Measurements from ENCODE around the gene DLG1.

- TF ChIP-seq SAFB (IDR thresholded peaks at IDR 0.05; ENCODE audit: borderline replicate concordance, low read depth, low read length) = no peak
- TF ChIP-seq KDM1A (IDR thresholded peaks at IDR 0.05) = no peak
- TF ChIP-seq ETV6 (IDR thresholded peaks at IDR 0.05; ENCODE audit: borderline replicate concordance in 1 of 2, low read depth in 2 of 2, low read length in 1 of 2) = no peak
- no peak for TF ChIP-seq ETV6 (CRISPR knock-in tag; IDR thresholded peaks at IDR 0.05; ENCODE audit: borderline replicate concordance)
- TF ChIP-seq POLR2A (conservative IDR thresholded peaks at IDR 0.05) = no peak
- no peak for TF ChIP-seq CTCF (IDR thresholded peaks at IDR 0.05 in 2 of 3, conservative IDR thresholded peaks at IDR 0.05 in 1 of 3; ENCODE audit: insufficient read depth in 2 of 3, low read depth in 1 of 3, low read length in 3 of 3)
- no peak for TF ChIP-seq IRF1 (CRISPR knock-in tag; IDR thresholded peaks at IDR 0.05; ENCODE audit: borderline replicate concordance)
- no peak for TF ChIP-seq CREB1 (IDR thresholded peaks at IDR 0.05)
- TF ChIP-seq CREB1 (CRISPR knock-in tag; IDR thresholded peaks at IDR 0.05) = no peak
- TF ChIP-seq NBN (IDR thresholded peaks at IDR 0.05; ENCODE audit: low read depth) = no peak
- TF ChIP-seq FOXJ2 (tag; IDR thresholded peaks at IDR 0.05) = no peak
- TF ChIP-seq SLC30A9 (CRISPR knock-in tag; IDR thresholded peaks at IDR 0.05) = no peak
- no peak for TF ChIP-seq ZSCAN29 (IDR thresholded peaks at IDR 0.05)
- TF ChIP-seq ZNF695 (CRISPR knock-in tag; IDR thresholded peaks at IDR 0.05) = no peak
- no peak for TF ChIP-seq MXI1 (IDR thresholded peaks at IDR 0.05; ENCODE audit: low read depth, low read length)
- no peak for TF ChIP-seq TAF15 (IDR thresholded peaks at IDR 0.05; ENCODE audit: low read depth, low read length)
Observed at GRCh38 chr3:197181741-197182140, 116.7 kb downstream of the DLG1 start.
